T1000 (cell line): ENCODE results near the gene ARHGEF18.
A peak's percentile ranks its signal among the peaks of the same experiment; 100 is the strongest.
"Not testable (repeated sequence)": the region's sequence is repeated elsewhere in the genome, so short reads cannot be mapped to it uniquely, and the experiment has no call there.

Experiments used
- DNase-seq: peaks from one replicate; lab custom pipeline; 2025; ENCODE audit warnings: mixed read lengths; lab: John Stamatoyannopoulos, UW

The ARHGEF18 gene

GRCh38 chr19:7348587-7349230 lies at the start of gene ARHGEF18:
ARHGEF18 (plus strand) TSS chr19:7348937; CDS start chr19:7362891, 13,954 bp downstream.
- no peak for DNase-seq

- DNase-seq = no peak
These were observed 47.2 kb upstream of the ARHGEF18 start for GRCh38 chr19:7301525-7301924.

GRCh38 chr19:7303470-7303869 lies 45.3 kb upstream of the ARHGEF18 start:
- no peak for DNase-seq

- DNase-seq = no peak
These were observed 44.5 kb upstream of the ARHGEF18 start for GRCh38 chr19:7304200-7304599.

GRCh38 chr19:7307590-7308218 lies 41.0 kb upstream of the ARHGEF18 start:
- no peak for DNase-seq

GRCh38 chr19:7308327-7308726 lies 40.4 kb upstream of the ARHGEF18 start:
- not testable (repeated sequence) for DNase-seq

- no peak for DNase-seq
These were observed 36.8 kb upstream of the ARHGEF18 start for GRCh38 chr19:7311911-7312310.

GRCh38 chr19:7312816-7313215 lies 35.9 kb upstream of the ARHGEF18 start:
- no peak for DNase-seq

- no peak for DNase-seq
These were observed 30.6 kb upstream of the ARHGEF18 start for GRCh38 chr19:7318176-7318575.

- DNase-seq = no peak
These were observed 22.4 kb upstream of the ARHGEF18 start for GRCh38 chr19:7326105-7326877.

GRCh38 chr19:7327802-7328201 lies 20.9 kb upstream of the ARHGEF18 start:
- DNase-seq = no peak

GRCh38 chr19:7328647-7329046 lies 20.1 kb upstream of the ARHGEF18 start:
- no peak for DNase-seq

- no peak for DNase-seq
These were observed 17.3 kb upstream of the ARHGEF18 start for GRCh38 chr19:7331446-7331845.

GRCh38 chr19:7333198-7334118 lies 15.3 kb upstream of the ARHGEF18 start:
- no peak for DNase-seq

- DNase-seq = no peak
These were observed 12.3 kb upstream of the ARHGEF18 start for GRCh38 chr19:7336321-7336973.

GRCh38 chr19:7337380-7338194 lies 11.2 kb upstream of the ARHGEF18 start:
- no peak for DNase-seq

- peak; percentile 57 for DNase-seq
These were observed 7.5 kb upstream of the ARHGEF18 start for GRCh38 chr19:7340959-7341837.

- DNase-seq = no peak
These were observed 6.6 kb upstream of the ARHGEF18 start for GRCh38 chr19:7342143-7342542.

- DNase-seq = no peak
These were observed 2.2 kb upstream of the ARHGEF18 start for GRCh38 chr19:7346488-7346971.
